Measurements from ENCODE around the gene KRT13.

GRCh38 chr17:41531993-41532392 is 26.6 kb upstream of the KRT13 start:
- TF ChIP-seq EZH2 (IDR thresholded peaks at IDR 0.05; ENCODE audit: borderline replicate concordance) (no peak), CTCF (IDR thresholded peaks at IDR 0.05; ENCODE audit: poor library complexity) (no peak)

Data from hepatocyte (in vitro differentiated cells).